ENCODE data around the gene ASB1. TPM values are rescaled to one million over a fixed set of nuclear protein-coding genes. Genes with fewer than 3 reads are reported as not detected.

ASB1 gene
- total RNA-seq, 1 donor from 2014 or later = 29.7 TPM

- no peak overlapping the region for H3K4me3 ChIP-seq (ENCODE audit: low read depth, low read length)
- DNase-seq (ENCODE audit: low read depth) = no peak
- no peak for TF ChIP-seq CTCF (conservative IDR thresholded peaks at IDR 0.05; ENCODE audit: low read depth, low read length)
Measured at GRCh38 chr2:238466243-238466756, 39.6 kb downstream of the ASB1 start.

GRCh38 chr2:238467062-238467461, 40.3 kb downstream of the ASB1 start:
- H3K4me3 ChIP-seq (ENCODE audit: low read depth, low read length) = no peak overlapping the region
- no peak for DNase-seq (ENCODE audit: low read depth)
- no peak for TF ChIP-seq CTCF (conservative IDR thresholded peaks at IDR 0.05; ENCODE audit: low read depth, low read length)

GRCh38 chr2:238467792-238468191, 41.1 kb downstream of the ASB1 start:
- no peak for DNase-seq (ENCODE audit: low read depth)
- no peak for TF ChIP-seq CTCF (conservative IDR thresholded peaks at IDR 0.05; ENCODE audit: low read depth, low read length)
- no peak overlapping the region for H3K4me3 ChIP-seq (ENCODE audit: low read depth, low read length)

- DNase-seq (ENCODE audit: low read depth) = no peak
- TF ChIP-seq CTCF (conservative IDR thresholded peaks at IDR 0.05; ENCODE audit: low read depth, low read length) = no peak
Measured at GRCh38 chr2:238469155-238469554, 42.4 kb downstream of the ASB1 start.

GRCh38 chr2:238473014-238473413, 46.3 kb downstream of the ASB1 start:
- no peak for DNase-seq (ENCODE audit: low read depth)
- H3K4me3 ChIP-seq (ENCODE audit: low read depth, low read length) = no peak overlapping the region
- TF ChIP-seq CTCF (conservative IDR thresholded peaks at IDR 0.05; ENCODE audit: low read depth, low read length) = no peak

More at GRCh38 chr2:238469155-238469554, 42.4 kb downstream of the ASB1 start:
- no peak overlapping the region for H3K4me3 ChIP-seq (ENCODE audit: low read depth, low read length)

GRCh38 chr2:238473523-238473922, 46.8 kb downstream of the ASB1 start:
- DNase-seq (ENCODE audit: low read depth) = no peak
- no peak overlapping the region for H3K4me3 ChIP-seq (ENCODE audit: low read depth, low read length)
- TF ChIP-seq CTCF (conservative IDR thresholded peaks at IDR 0.05; ENCODE audit: low read depth, low read length) = no peak

GRCh38 chr2:238475034-238475433, 48.3 kb downstream of the ASB1 start:
- no peak for DNase-seq (ENCODE audit: low read depth)
- no peak overlapping the region for H3K4me3 ChIP-seq (ENCODE audit: low read depth, low read length)
- TF ChIP-seq CTCF (conservative IDR thresholded peaks at IDR 0.05; ENCODE audit: low read depth, low read length) = no peak

Measured in epithelial cell of proximal tubule (primary cell).